HTERT RPE-1 (cell line): Measurements from ENCODE around the gene TFB1M.

ENCODE experiments used
- in situ Hi-C: fragments of 300-500 bp; cut with MboI; formaldehyde crosslinking; loops from 4 replicates; pipeline ENCODE4 v1.14.3; 2020; ENCODE audit warnings: low sequenced_read_pairs

TFB1M gene

GRCh38 chr6:155212616-155213380, 101.5 kb downstream of the TFB1M start:
- in situ Hi-C loops, result no loop called here

- in situ Hi-C loops, result no loop called here
These were observed 102.2 kb downstream of the TFB1M start for GRCh38 chr6:155212106-155212505.

- in situ Hi-C loops, result no loop called here
These were observed 107.1 kb downstream of the TFB1M start for GRCh38 chr6:155207223-155207622.
